Mammary epithelial cell (primary cell): ENCODE results near the gene STAC3.

Experiments used
- CTCF ChIP-seq, 2 donors: IDR thresholded peaks in 1 of 2; conservative IDR thresholded peaks in 1 of 2; 2 replicates each; pipeline ENCODE4 v1.5.1; 2011 to 2012; ENCODE audit warnings: inconsistent platforms in 2 of 2, low read length in 2 of 2, mild to moderate bottlenecking in 2 of 2, control low read depth in 1 of 2, low read depth in 1 of 2; ENCODE audit not compliant: insufficient read depth in 1 of 2; ENCODE audit errors: extremely low read depth in 1 of 2
- EZH2 ChIP-seq: IDR thresholded peaks from 2 replicates; pipeline ENCODE4 v1.6.1; 2012; ENCODE audit warnings: low read length, inconsistent platforms, borderline replicate concordance

GRCh38 chr12:57242329-57242690, 8.7 kb downstream of the STAC3 start:
- TF ChIP-seq CTCF (conservative IDR thresholded peaks at IDR 0.05 in 1 of 2, IDR thresholded peaks at IDR 0.05 in 1 of 2; ENCODE audit: extremely low read depth in 1 of 2, insufficient read depth in 1 of 2, low read depth in 1 of 2, low read length in 2 of 2) (no peak), EZH2 (no peak)
